Choroid plexus epithelial cell (primary cell): Measurements from ENCODE around the gene TMEM170A.

Experiments used
- DNase-seq: peaks from one replicate; pipeline ENCODE4 v3.0.0-alpha.2; 2010; ENCODE audit warnings: low read depth
- H3K4me3 ChIP-seq: 2 replicates; pipeline ENCODE4 v1.5.1; 2011; ENCODE audit warnings: low read depth, mild to moderate bottlenecking, control low read depth, low read length, moderate library complexity
- TF ChIP-seq, protein P1 (sequence below): conservative IDR thresholded peaks from 2 replicates; pipeline ENCODE4 v1.5.1; 2011; ENCODE audit warnings: low read depth, mild to moderate bottlenecking, control low read depth, inconsistent platforms, low read length, moderate library complexity

The TMEM170A gene

DNA sequence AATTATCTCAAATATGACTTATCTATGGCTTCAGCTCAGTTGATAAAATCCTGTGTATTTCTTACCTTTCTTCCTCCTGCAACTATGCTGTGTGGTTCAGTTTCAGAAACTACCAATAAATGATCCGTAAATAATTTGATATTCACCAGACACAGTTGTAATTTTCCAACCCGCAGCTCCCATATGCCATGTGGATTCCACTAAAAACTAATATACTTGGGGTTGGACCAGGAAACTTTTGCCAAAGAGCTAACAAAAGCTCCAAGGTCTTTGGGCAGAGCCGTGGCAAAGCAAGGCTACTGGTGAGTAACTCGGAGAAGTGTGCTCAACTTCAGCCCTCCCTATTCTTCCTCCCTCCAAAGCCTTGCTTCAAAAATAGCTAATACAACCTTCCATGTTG, 33.1 kb upstream of the TMEM170A start:
- no peak for DNase-seq
- no peak overlapping the region for H3K4me3 ChIP-seq
- TF ChIP-seq, protein P1, sequence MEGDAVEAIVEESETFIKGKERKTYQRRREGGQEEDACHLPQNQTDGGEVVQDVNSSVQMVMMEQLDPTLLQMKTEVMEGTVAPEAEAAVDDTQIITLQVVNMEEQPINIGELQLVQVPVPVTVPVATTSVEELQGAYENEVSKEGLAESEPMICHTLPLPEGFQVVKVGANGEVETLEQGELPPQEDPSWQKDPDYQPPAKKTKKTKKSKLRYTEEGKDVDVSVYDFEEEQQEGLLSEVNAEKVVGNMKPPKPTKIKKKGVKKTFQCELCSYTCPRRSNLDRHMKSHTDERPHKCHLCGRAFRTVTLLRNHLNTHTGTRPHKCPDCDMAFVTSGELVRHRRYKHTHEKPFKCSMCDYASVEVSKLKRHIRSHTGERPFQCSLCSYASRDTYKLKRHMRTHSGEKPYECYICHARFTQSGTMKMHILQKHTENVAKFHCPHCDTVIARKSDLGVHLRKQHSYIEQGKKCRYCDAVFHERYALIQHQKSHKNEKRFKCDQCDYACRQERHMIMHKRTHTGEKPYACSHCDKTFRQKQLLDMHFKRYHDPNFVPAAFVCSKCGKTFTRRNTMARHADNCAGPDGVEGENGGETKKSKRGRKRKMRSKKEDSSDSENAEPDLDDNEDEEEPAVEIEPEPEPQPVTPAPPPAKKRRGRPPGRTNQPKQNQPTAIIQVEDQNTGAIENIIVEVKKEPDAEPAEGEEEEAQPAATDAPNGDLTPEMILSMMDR: no peak

DNA sequence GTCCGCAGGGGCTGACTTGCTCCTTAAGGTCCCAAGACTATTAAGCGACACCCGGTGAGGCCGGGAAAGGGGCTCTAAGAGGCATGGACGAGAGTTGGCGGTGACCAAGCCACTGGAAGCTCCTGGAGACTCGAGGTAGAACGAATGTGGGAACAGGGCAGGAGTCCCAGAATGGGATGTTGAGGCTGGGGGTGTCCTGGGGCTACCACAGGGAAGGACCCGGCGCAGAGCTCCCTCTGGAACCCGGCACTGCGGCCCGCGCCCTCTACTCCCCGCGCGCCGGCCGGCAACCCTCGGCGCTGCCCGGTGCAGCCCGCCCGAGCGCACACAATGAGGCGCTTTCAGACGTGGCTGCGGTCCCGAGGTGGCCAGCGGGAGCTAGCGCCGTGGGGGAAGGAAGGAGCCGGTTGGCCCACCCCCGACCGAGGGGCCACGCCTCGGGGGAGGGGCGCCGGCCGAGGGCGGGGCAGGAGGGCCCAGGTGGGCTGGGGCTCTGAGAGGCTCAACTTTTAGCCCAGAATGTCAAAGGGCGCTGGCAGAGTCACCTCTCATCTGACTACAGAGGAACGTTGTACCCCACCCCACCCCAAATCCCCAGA, 30.7 kb upstream of the TMEM170A start, which contains the start of gene CHST6:
TSS of gene CHST6 (minus strand) at position 366 of the 599 bp plus-strand sequence. CDS start 15,613 bp downstream, outside the sequence.
- TF ChIP-seq, protein P1: no peak
- peak within 1 kb of the TSS; percentile 60 for H3K4me3 ChIP-seq
- peak; percentile 55 for DNase-seq

DNA sequence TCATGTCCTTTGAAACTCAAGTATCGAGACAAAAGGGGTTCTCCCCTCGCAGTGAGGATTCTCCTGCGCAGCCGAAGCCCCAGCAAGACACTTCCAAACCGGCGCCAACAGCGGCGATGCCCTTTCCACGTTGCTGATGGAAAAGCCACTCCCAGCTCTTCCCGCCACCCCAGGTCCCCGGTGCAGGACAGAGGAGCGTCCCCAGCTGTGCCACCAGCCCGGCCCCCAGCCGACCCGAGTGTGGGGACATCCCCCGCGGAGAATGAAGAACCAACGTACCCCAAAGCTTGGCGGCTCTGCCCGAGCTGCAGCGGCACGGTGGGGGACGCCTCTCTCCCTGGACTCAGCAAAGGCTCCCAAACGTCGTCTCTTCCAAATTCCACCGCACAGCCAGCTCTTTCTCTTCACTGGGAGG, 30.2 kb upstream of the TMEM170A start:
- peak overlapping the region; percentile 60 for H3K4me3 ChIP-seq
- peak; percentile 5 for DNase-seq
- TF ChIP-seq, protein P1: no peak

DNA sequence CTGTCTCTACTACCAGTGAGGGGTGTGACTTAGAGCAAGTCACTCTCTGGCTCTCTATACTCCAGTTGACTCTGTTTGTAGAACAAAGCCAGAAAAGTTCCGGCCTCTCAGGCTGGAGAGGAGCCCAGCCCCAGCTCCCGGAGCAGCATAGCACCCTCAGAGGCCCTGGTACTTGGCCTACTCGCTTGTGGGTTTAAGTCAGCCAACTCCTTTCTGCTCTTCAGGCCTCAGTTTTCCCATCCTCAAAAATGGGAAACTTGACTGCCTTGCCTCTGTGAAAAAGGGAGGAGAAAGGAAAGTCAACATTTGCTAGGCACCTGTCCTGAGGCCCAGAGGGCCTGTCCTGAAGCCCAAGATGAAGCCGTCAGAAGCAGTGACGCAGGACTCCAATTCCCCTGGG, 29.7 kb upstream of the TMEM170A start:
- TF ChIP-seq, protein P1: no peak
- H3K4me3 ChIP-seq: peak overlapping the region; percentile 60
- DNase-seq: no peak

DNA sequence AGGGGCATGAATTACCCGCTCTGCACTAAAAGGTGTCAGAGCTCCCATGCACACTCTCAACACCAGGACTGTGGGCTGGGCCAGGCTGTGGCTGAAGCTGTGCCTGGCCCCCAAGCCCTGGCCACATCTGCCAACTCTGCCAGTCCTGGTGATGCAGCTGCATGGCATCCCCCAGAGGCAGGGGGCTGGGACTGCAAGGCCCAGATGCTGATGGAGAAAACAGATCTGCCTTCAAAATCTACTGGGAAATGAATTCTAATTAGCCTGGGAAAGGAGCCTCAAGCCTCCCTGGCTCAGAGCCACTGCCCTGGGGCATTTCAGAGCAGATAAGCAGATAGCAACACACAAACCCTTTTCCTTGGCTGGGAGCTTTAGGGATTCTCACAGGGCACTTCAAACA, 27.4 kb upstream of the TMEM170A start:
- TF ChIP-seq, protein P1: peak; percentile 10
- no peak for DNase-seq
- no peak overlapping the region for H3K4me3 ChIP-seq

DNA sequence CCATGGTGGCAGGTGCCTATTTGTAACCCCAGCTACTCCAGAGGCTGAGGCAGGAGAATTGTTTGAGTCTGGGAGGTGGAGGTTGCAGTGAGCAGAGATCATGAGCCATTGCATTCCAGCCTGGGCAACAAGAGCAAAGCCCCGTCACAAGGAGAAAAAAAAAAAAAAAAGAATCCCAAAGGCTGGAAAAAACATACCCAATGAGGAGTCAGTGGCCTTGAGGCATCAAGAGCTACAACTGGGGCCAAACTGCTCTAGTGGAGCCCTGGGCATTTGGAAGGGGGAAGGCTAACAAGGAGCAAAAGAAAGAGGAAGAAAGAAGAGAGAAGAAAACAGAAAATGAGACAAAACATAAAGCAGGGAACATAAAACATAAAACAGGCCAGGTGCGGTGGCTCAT, 23.8 kb upstream of the TMEM170A start:
- TF ChIP-seq, protein P1: no peak
- no peak overlapping the region for H3K4me3 ChIP-seq
- no peak for DNase-seq

DNA sequence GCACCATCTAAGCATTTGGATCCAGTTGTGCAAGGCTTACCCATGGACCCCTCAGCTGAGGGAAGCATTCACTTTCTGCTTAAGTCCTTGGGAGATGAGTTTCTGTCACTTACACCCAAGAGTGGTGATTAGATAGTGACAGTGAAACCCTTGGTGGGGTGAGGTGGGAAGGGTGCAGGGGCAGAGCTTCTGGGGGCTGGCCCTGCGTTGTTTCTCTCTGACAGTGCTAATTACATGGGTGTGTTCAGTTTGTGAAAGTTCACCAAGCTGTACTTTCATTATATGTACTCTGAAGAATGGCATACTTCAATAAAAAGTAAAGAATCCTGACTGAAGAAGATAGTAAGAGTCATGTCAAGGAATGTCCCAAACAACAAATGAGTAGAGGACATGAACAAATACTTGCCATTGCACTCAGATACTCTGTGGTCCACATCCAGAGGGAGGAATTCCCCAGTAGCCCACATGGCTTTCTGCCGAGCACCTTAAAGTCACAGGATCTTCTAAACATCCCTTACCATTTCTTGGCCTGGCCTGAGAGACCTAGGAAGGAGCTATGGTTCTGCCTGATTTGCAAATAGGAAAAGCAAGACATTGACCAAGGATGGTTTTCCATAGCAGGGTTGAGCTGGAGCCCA, 22.3 kb upstream of the TMEM170A start:
- TF ChIP-seq, protein P1: no peak

More for the DNA sequence above, 22.3 kb upstream of the TMEM170A start:
- H3K4me3 ChIP-seq: no peak overlapping the region
- DNase-seq: peak; percentile 42
